ENCODE data around the gene CNBP. TPM values are rescaled to one million over a fixed set of nuclear protein-coding genes. Genes with fewer than 3 reads are reported as not detected.
A peak's percentile ranks its signal among the peaks of the same experiment; 100 is the strongest.

CNBP gene
- total and polyA plus RNA-seq, 2 of the 13 experiments (the other 11 are each of a cell fraction or from before 2014, with no cell fraction given): 282 to 354 TPM

DNA sequence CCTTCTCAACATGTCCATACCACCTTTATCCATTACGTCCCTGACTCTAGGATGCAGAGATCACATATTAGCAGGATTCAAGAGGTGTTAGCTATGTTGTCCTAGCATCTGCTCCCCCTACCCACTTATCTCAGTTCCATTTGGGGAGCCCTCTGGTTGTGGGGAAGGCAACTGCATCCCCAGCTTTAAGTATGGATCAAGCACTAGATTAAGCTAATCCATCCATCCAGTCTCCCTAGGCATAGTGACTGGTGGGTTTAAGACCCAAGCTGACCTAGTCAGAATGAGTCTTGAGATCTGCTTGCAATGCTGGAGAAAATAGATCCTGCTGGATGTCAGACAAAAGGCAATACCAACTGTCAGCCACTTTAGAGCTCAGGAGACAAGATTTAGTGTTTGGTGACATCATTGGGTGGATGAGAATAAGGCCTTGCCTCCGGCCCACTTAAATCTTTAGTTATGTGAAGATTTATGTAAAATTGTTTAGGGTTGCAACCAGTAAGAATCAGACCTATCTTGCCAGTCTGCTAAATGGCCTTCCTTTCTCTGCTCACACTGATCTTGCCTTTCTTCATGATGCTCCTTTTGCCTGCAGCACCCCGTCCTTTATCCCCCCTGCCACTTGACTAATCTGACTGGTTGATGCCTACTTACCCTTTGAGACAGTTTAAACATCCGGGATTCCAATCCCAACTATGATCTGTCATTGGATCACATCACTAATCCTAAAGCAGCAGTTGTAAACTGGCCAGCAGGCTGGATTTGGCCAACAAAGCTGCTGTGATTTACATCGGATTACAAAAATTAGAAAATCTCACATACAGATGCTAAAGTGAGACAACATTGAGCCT, 20.7 kb downstream of the CNBP start (continued):
- TF ChIP-seq NR1H2 (CRISPR knock-in tag; IDR thresholded peaks at IDR 0.05; ENCODE audit: borderline replicate concordance, low read depth) (no peak), ZNF816 (CRISPR knock-in tag; IDR thresholded peaks at IDR 0.05; ENCODE audit: borderline replicate concordance) (no peak), ZNF263 (CRISPR knock-in tag; IDR thresholded peaks at IDR 0.05) (no peak), LCORL (IDR thresholded peaks at IDR 0.05) (no peak), LCORL (CRISPR knock-in tag; IDR thresholded peaks at IDR 0.05) (no peak), ZFY (CRISPR knock-in tag; IDR thresholded peaks at IDR 0.05) (no peak), ZNF569 (CRISPR knock-in tag; IDR thresholded peaks at IDR 0.05; ENCODE audit: borderline replicate concordance) (no peak), ZNF317 (CRISPR knock-in tag; IDR thresholded peaks at IDR 0.05) (no peak), ARID3A (IDR thresholded peaks at IDR 0.05; ENCODE audit: low read depth, low read length) (no peak), ZNF207 (IDR thresholded peaks at IDR 0.05; ENCODE audit: borderline replicate concordance) (no peak), CTCF (CRISPR knock-in tag; IDR thresholded peaks at IDR 0.05) (peak; percentile 43; the same call in 1 of the 2 replicates), ZNF124 (CRISPR knock-in tag; IDR thresholded peaks at IDR 0.05) (no peak), PRDM10 (CRISPR knock-in tag; IDR thresholded peaks at IDR 0.05; ENCODE audit: low read depth) (no peak), CHCHD3 (CRISPR knock-in tag; IDR thresholded peaks at IDR 0.05) (no peak), BCL3 (CRISPR knock-in tag; IDR thresholded peaks at IDR 0.05) (no peak), RBM22 (optimal IDR thresholded peaks at IDR 0.05; ENCODE audit: low read length) (peak; percentile 92), FOSL2 (CRISPR knock-in tag; IDR thresholded peaks at IDR 0.05) (no peak), ZNF121 (CRISPR knock-in tag; IDR thresholded peaks at IDR 0.05) (no peak), SNAPC2 (CRISPR knock-in tag; IDR thresholded peaks at IDR 0.05) (no peak), SP2 (CRISPR knock-in tag; IDR thresholded peaks at IDR 0.05) (no peak)
- TF ChIP-seq, protein P1, sequence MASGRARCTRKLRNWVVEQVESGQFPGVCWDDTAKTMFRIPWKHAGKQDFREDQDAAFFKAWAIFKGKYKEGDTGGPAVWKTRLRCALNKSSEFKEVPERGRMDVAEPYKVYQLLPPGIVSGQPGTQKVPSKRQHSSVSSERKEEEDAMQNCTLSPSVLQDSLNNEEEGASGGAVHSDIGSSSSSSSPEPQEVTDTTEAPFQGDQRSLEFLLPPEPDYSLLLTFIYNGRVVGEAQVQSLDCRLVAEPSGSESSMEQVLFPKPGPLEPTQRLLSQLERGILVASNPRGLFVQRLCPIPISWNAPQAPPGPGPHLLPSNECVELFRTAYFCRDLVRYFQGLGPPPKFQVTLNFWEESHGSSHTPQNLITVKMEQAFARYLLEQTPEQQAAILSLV (CRISPR knock-in tag; IDR thresholded peaks at IDR 0.05; ENCODE audit: borderline replicate concordance): no peak

Measured in HepG2 (cell line).